Umbilical cord (tissue), 2 donors: ENCODE measurements around the gene OSBPL6. TPM values are rescaled to one million over a fixed set of nuclear protein-coding genes. Genes with fewer than 3 reads are reported as not detected.
"Not testable (repeated sequence)": the region's sequence is repeated elsewhere in the genome, so short reads cannot be mapped to it uniquely, and the experiment has no call there.

ENCODE experiments used
- DNase-seq: peaks from one replicate; pipeline ENCODE4 v3.0.0-alpha.2; 2015; ENCODE audit warnings: low spot score
- total RNA-seq: library from RNA; depleted of rRNA; stranded (reverse); fragments of >200 nt; gene quantifications from one replicate; pipeline ENCODE4 v1.2.3, GENCODE V29; 2014; ENCODE audit warnings: low replicate concordance; ENCODE audit not compliant: insufficient read depth

OSBPL6 gene
- total RNA-seq, 1 donor from 2014 or later = 0.96 TPM

DNA sequence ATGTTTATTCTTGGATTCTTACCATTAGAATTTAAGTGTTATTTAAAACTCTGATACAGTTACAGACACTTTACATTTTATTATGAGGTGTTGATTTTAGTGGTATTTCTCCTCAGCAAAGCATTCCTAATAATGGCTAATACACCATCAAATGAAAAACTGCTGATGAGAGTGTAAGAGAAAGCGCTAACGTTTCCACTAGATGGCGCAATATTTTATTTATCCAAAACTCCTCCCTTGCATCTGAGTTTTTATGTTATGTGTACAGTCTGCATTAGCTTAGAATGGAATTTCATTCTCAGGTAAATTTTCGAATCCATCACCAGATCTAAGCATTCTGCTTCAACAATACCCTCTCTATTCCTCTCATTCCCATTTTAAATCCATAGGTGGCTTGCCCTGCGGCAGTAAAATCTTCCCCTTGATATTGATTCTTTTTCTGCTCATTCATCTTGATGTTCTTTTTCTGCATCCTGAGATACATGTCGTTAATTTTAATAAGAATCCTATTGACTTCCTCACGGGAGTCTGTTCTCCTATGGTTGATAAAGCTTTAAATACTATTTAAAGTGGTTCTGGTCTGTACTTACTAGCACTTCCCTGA lies 202.8 kb downstream of the OSBPL6 start:
- peak; percentile 47 for DNase-seq

DNA sequence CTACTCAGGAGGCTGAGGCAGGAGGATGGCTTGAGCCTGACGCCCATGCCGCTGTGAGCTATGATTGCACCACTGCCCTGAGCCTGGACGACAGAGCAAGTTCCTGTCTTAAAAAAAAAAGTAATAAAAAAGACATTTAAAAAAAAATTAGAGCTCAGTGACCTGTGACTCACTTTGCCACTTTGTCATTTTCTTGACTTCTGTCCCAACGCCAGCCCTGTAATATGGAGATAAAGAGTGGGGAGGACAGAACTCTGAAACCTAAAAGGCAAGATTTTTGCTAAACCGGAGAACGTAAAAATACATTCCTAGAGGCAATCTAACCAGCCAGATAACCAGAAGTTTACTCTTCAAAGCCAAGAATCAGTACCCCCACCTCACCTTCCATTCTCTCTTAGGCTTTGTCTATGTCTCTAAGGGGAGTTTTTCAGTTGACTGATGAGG lies 207.7 kb downstream of the OSBPL6 start:
- no peak for DNase-seq

DNA sequence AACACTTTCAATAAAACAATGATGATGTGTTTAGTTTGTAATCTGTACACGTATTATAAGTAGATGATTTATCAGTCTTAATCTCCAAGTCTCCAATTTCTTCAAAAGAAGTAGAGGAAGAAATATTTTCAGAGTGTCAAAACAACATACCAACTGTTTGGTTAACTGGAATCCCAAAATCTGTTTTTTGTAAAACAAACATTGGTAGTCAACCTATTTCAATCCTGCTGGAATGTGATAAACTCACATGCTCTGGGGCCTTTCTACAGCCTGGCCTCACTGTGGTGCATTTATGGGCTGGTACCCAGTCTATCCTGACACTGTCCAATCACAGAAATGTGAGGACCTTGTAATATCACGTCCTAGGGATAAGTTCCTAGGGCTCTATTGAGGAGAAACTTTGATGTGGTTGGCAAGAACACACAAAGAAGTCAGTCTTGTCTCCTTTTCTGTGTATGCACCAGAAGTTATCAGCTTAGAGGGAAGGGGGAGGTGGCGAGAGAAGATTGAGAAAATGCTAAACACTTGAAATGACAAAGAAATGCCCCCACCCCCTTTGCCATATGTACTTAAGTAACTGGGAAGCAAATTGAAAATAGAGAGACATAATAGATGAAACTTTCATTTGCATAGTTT lies 209.5 kb downstream of the OSBPL6 start:
- no peak for DNase-seq

- DNase-seq = no peak
These were observed 210.1 kb downstream of the OSBPL6 start for GRCh38 chr2:178404368-178404767.

DNA sequence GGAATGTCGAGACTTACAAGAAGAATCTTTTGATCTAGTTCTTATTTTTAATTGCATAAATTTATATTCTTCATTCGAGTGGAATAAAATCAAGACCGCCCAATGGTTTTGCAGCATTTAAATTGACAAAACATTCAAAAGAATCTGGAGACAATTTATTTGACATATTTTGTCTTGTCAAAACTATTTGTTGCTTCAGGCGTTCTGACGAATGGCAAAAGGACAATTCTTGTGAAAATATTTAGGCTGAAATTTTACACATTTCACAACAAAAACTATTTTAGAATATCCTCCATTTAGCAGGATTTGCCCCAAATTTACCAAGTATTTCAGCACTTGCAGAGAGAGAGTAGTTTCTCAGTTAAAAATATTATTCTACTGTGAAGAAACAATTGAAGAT lies 214.9 kb downstream of the OSBPL6 start:
- DNase-seq = no peak

DNA sequence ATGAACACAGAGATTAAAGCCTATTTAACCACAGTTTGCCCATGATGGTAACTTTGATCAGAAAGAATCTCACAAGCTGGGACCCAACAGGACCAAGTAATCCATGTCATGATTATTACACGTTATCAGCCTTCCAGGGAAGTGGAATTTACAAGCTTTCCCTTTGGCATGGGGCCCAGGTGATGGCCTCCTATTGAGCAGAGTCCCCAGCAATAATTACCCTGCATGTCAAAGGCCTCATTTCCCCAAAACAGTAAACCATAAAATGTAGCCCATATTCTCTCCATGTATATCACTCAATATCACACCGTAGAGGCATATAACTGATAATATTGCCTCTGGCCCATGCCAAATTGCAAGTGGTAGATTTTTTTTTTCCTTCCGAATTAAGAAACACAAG lies 217.7 kb downstream of the OSBPL6 start:
- DNase-seq = no peak

DNA sequence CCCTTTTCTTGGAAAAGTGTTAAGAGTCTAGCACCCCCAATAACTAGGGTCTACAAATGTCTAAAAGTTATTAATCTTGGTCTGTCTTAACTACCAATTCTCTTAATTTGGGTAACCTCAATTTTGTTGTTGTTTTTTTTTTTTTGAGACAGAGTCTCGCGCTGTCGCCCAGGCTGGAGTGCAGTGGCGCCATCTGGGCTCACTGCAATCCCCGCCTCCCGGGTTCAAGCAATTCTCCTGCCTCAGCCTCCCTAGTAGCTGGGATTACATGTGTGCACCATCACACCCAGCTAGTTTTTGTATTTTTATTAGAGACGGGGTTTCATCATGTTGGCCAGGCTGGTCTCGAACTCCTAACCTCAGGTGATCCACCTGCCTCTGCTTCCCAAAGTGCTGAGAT lies 218.1 kb downstream of the OSBPL6 start:
- DNase-seq = not testable (repeated sequence)

DNA sequence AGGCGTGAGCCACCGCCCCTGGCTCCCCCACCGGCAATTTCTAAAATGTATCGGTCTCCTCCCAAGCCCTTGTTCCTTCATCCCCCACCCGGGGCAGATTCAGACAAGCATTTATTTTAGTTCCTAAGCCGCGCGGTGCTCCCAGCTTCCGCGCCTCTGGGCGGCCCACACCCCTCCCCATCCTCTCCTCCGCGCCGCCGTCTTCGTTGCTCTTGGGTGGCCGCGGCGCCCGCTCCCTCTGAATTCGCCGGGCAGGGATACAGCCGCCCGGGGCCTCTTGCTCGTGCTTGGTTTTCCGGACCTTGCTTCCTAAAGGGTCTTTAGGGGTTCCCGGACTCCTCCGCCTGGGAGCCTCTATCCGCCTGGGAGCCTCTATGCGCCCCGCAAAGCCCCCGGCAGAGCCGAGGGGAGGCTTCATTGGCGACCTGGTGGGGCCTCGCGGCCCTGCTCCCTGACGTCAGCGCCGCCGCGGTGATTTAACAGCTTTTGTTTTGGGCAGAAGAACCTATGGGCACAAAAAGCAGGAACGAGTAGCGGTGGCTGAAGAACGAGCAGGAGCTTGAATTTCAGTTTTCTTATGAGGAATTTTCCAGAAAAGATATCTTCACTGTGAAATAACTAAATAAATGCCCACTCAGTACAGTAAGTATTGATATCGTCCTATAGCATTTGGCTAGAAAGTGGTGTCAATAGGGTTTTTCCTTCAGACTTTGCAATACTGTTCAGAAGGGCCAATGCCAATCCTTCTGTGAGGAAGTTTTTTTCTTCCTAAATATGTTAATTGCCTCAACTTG lies 219.4 kb downstream of the OSBPL6 start:
- peak; percentile 69 for DNase-seq

DNA sequence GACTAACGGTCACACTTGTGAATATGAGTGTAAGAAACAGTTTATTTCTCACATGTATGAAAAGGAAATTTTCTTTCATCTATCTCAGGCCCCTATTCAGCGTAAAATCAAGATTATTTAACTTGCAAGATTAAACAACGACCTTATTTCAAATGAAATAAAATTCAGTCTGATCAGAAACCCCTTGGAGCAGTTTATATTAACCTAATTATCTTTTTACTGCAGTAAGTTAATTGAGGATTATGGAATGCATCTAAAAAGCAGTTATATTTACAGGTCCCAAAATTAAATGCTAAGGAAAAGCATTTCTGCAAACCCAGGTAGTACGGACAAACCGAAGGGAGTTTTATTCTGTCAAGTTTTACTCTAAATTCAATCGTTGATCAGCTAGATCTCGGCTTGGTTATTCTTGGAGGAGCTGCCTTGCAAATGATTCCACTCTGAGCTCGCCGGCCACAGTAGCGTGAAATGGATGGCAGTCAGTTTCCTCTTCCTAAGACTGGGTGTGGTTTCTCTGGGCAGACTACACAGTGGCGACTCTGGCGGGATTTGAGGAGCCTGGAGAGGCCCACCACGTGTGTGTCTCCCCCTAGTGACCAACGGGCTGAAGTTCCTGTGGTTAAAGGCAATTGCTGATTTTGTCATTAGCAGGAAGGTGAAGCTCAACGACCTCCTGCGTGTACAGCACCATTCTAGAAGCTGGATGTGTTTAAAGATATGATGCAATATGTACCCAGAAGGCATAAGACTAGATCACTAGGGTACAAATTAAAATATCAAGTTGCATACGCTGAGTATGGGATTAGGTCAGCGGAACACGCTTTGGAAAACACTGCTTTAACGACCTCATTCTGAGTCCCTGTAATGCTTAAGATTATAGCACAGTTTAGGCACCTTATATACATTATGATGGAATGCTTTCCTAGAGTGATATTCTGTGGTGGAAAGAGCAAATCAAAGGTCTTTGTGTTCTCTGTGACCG lies 220.2 kb downstream of the OSBPL6 start:
- peak; percentile 96 for DNase-seq

DNA sequence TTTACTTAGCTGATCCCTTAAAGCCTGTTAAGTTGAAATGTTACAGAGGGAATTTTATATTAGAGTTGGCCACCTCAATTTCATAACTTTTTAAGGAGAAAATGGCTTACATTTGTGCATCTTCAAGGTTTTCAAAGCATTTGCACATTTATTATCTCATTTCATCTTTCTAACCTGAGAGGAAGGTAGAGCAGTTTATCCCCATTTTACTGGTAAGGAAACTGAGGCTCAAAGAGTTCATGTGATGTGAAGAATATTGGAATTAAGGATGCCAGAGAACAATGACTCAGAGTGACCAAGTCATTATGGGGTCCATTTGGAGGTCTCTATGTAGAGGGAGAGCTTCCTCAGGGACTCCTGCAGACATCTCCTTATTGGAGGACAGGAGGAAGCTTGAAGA lies 221.7 kb downstream of the OSBPL6 start:
- DNase-seq = no peak

GRCh38 chr2:178417916-178418315 lies 223.6 kb downstream of the OSBPL6 start:
- no peak for DNase-seq

GRCh38 chr2:178418426-178418825 lies 224.1 kb downstream of the OSBPL6 start:
- DNase-seq = no peak

GRCh38 chr2:178419123-178419522 lies 224.8 kb downstream of the OSBPL6 start:
- DNase-seq = no peak

- DNase-seq = no peak
These were observed 226.2 kb downstream of the OSBPL6 start for GRCh38 chr2:178420463-178420999.

DNA sequence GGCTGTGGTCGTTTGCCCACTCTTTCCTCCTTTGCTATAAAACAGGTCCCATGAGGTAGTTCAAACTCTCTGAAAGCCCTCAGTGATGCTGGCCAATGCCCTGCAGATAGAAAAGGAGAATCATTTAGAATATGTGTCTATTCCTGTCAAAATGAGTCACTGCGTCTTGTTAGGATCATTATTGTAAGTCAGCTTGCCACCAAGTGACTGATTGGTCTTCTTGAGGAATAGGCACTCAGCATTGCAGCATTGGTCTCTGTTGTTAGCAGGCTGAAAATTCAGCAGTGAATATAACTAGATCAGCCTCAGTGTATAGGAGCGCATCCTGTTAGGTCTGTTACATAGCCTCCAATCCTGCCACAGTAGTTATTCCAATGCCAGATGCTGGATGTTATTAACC lies 227.8 kb downstream of the OSBPL6 start:
- no peak for DNase-seq

- DNase-seq = not testable (repeated sequence)
These were observed 229.4 kb downstream of the OSBPL6 start for GRCh38 chr2:178423746-178424145.

DNA sequence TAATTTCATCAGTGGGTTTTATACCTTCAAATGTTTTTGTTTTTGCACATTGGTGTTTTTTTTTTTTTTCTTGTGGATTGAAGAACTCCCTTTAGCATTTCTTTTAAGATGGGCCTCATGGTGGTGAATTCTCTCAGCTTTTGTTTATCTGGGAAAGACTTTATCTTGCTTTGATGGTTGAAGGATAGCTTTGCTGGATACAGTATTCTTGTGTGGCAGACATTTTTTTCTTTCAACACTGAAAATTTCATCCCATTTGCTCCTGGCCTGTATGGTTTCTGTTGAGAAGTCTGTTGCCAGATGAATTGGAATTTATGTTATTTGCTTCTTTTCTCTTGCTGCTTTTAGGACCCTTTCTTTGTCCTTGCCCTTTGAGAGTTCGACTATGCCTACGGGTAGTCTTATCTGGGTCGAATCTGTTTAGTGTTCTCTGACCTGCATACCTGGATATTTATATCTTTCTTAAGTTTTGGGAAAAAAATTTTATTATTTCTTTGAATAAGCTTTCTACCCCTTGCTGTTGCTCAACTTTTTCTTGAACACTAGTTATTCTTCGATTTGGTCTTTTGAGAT lies 231.0 kb downstream of the OSBPL6 start:
- no peak for DNase-seq

GRCh38 chr2:178426388-178426787 lies 232.1 kb downstream of the OSBPL6 start:
- DNase-seq = no peak

GRCh38 chr2:178427458-178427857 lies 233.1 kb downstream of the OSBPL6 start:
- no peak for DNase-seq

- no peak for DNase-seq
These were observed 234.1 kb downstream of the OSBPL6 start for GRCh38 chr2:178428396-178428806.

DNA sequence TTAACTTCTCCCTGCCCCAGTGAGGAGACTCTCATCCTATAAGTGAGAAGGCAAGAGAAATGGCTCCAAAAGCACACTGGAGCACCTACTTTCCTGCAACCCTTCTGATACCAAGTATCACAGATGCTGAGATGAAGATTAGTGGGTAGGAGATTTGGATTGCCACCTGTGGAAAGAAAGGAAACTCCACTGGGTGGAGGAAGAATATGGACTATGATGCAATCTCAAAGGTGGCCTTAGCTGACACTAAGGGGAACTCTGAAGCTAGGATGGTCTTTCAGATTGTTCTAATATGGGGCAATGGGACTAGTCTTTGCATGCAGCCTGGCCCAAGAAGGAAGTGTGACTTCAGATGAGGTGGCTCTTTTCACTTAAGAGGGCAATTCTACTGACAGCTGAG lies 235.0 kb downstream of the OSBPL6 start:
- no peak for DNase-seq
